Mesenteric fat pad (tissue), 1 donor: ENCODE measurements around the gene STK16. TPM values are rescaled to one million over a fixed set of nuclear protein-coding genes. Genes with fewer than 3 reads are reported as not detected.
"Not testable (repeated sequence)": the region's sequence is repeated elsewhere in the genome, so short reads cannot be mapped to it uniquely, and the experiment has no call there.

Experiments
- DNase-seq: peaks from one replicate; pipeline ENCODE4 v3.0.0-alpha.2; 2020; ENCODE audit warnings: low spot score
- total RNA-seq: library from RNA; stranded (reverse); fragmentation: NEBNext Ultra II Directional; extraction: Animal tissue kit (Norgen Biotek cat#: 25700); gene quantifications from one replicate; pipeline ENCODE4 v1.2.1, GENCODE V29; 2021
- donor health status: DM: yes; HTN: yes; CAD: no.

Gene STK16
- total RNA-seq, 1 donor from 2014 or later, result 16.1 TPM

DNA sequence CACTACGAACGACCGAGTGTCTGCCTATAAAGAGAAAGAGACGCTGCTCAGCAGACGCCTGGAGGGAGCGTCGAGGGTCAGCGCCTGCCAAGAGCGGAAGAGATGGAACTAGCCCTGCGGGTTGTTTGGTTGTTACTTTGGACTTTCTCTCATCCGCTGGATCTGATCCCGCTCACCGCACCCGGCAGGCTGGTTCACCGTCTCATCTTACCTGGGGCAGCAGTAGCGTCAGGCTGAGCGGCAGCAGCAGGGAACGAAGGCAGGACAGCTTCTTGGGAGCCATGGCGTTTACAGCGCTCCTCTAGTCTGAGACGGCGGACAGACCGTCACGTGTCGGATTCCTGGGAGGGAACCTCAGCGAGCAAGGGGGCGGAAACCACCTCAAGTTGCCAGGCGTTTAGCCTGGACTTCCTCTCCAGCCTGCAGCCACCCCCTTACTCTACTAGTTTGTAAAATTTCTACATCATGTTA, 2.0 kb upstream of the STK16 start:
- DNase-seq, result no peak

DNA sequence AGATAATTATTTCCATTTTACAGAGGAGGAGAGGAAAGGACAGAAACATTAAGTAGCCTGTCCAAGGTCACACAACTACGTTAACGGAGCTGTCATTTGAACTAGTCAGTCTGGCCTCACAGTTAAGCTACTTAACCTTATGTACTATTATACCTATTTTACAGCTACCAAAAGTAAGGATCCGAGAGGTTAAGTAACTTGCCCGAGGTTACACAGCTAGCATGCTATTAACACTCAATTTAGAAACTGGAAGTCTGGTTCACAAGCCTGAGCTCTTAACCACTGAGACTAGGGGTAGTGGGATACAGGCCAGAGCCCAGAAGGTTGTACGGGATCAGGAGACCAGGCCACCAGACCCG, 511 bp upstream of the STK16 start:
- no peak for DNase-seq

DNA sequence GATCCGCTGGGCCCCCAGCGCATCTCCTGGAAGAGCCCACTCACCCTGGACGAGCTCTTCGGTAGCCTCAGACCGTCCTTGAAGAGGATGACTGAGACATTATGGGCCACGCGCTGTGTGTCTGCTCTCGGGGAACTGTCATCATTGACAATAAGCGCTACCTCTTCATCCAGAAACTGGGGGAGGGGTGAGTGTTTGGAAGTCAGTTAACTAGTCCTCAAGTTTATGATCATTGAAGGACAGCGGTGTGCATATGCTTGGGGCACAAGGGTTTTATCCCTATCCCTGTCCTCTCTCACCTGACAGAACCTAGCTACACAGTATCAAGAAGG, 586 bp downstream of the STK16 start:
- DNase-seq, result no peak

- DNase-seq, result no peak
Measured at GRCh38 chr2:219246559-219246958, 1.3 kb downstream of the STK16 start.

DNA sequence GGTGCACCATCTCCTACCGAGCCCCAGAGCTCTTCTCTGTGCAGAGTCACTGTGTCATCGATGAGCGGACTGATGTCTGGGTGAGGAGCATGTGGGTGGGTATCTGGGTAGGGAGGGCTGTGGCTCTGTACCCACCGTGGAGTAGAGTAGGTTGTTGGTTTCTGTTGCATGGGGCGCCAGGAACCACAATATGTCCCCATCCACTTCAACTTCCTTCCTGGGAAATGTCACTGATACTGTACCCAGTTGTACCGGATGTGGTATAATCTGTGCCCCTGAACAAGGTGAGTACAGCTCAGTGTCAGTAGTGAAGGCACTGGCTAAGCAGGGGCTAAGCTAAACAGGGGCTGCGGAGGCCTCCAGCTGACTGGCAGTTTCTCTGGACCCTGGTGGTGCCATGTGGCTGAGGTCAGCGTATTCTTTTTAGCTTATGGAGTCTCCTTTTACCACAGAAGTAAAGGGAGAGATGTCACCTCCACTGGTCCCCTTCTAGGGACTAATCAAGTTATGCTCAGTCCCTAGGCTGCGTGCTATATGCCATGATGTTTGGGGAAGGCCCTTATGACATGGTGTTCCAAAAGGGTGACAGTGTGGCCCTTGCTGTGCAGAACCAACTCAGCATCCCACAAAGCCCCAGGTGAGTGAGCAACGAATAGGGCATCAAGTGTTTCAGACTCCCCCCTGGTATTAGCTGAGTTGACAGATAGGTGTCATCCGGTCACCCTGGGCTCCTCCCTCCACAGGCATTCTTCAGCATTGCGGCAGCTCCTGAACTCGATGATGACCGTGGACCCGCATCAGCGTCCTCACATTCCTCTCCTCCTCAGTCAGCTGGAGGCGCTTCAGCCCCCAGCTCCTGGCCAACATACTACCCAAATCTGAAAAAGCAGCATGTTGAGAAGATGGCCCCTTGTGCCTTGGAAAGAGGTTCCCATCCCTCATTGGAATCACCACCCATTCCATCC, 2.7 kb downstream of the STK16 start:
- DNase-seq, result no peak

- no peak for DNase-seq
Measured at GRCh38 chr2:219248845-219249202, 3.5 kb downstream of the STK16 start.

DNA sequence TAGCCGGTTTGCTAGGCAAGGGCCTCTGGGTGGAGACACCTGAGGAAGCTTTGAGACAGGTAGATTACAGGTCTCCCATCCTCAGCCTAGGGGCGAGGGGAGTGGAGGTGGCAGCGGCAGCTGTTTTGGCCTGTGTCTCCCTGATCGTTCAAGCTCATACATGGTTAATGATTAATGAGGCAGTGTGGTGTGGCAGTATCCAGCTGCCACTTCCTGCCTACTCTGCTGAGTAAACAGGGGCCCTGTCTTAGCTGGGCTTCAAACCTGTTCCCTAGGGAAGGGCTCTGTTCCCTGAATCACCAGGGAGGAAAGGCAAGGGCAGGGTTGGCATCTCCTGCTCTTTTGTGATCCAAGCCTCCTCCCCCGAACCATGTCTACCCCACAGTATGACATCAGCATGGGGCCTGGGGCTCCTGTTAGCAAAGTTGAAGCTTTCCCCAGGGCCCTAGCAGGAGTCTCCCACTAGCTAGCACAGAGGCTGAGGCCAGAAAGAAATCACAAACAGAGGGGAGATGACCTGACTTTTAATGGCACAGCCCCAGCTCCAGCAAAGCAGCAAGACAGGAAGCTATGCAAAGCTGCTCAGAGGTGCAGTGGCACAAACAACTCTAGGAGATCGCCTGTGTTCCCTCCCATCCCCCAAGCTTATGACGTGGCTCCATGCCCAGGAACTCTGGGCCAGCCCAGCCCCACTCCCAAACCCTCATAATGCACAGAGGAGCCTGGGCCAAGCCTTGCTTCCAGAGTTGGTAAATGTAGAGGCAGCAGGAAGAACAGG, 4.1 kb downstream of the STK16 start:
- DNase-seq, result no peak

DNA sequence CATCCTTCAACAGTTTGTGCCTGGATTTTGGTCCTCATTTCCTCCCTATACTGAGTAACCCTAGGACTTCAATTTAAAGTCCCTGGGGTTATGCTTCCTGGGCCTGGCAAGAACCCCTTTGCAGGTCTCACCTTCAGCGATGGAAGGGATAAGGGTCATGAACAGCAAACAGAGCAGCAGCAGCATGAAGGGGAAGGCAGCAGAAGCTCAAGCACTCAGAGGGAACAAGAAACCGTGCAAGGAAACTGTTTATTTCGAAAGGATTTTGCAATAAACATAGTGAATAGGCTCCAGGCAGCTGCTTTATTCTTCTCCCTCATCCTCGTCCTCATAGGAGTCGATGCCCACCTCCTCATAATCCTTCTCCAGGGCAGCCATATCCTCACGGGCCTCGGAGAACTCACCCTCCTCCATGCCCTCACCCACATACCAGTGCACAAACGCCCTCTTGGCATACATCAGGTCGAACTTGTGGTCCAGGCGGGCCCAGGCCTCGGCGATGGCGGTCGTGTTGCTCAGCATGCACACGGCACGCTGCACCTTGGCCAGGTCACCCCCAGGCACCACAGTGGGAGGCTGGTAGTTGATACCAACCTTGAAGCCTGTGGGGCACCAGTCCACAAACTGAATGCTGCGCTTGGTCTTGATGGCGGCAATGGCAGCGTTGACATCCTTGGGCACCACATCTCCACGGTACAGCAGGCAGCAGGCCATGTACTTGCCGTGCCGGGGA, 4.9 kb downstream of the STK16 start:
- no peak for DNase-seq

DNA sequence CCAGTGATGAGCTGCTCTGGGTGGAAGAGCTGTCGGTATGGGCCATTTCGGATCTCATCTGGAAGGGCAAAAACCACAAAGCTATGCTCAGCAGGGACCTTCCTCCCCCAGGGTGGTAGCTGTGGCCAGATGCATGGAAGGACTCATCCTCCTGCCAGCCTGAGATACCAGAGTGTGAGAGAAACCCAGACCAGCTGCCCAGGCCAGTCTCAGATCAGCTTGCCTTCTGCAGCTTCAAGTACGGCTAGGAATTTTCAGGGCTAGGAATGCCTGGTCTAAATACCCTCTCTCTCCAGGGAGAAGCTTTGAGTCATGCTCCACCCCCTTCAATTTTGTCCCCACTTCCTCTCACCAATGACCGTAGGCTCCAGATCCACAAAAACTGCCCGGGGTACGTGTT, 6.4 kb downstream of the STK16 start:
- no peak for DNase-seq

- DNase-seq, result no peak
Measured at GRCh38 chr2:219252084-219252483, 6.8 kb downstream of the STK16 start.

DNA sequence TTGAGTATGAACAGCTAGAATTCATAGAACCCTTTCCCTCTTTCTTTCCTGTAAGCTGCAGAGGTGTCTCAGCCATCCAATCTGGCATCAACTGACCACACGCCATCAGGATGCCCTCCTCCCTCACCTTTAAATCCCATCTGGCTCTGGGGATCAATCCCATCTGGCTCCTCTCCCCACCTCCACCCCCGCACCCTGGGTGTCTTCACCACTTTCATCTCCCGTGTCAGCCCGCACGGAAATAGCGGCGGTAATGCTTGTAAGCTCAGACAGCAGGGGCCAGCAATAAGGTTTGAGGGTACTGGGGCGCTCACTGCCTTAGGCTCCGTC, 7.3 kb downstream of the STK16 start:
- no peak for DNase-seq

GRCh38 chr2:219252900-219253752, 7.8 kb downstream of the STK16 start, which contains the start of gene TUBA4B:
Gene TUBA4B, plus strand, starts transcription at chr2:219253243. Its CDS starts 165 bp downstream, at chr2:219253408.
- no peak for DNase-seq

- peak; percentile 95 for DNase-seq
Measured at GRCh38 chr2:219253753-219254589, 8.7 kb downstream of the STK16 start, which contains the start of gene TUBA4A. Gene TUBA4A, minus strand, starts transcription at chr2:219253918. Its CDS starts 60 bp downstream, at chr2:219253858.

DNA sequence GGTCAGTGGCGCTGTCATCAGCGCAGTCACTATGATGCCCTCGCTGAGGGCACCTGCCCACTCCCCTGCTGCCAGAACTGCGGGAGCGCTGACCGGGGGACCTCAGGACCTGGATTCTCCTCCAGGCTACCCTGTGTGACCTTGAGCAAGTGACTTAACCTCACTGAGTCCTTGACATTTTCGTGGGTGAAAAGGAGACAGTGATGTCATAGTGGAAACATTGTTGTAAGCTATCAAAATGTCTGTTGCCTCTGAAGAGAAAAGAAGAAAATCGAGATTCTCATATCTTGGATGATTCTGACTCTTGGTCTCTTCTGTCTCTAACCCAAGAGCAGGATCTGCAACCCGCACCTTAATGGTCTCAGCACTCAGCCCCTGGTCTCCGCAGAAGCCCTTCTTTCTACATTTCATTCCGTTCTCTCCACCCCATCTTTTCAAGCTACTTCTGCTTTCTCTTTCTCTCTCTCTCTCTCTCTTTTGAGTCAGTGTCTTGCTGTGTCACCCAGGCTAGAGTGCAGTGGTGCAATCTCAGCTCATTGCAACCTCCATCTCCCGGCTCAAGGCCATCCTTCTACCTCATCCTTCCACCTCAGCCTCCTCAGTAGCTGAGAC, 9.4 kb downstream of the STK16 start:
- DNase-seq, result no peak

DNA sequence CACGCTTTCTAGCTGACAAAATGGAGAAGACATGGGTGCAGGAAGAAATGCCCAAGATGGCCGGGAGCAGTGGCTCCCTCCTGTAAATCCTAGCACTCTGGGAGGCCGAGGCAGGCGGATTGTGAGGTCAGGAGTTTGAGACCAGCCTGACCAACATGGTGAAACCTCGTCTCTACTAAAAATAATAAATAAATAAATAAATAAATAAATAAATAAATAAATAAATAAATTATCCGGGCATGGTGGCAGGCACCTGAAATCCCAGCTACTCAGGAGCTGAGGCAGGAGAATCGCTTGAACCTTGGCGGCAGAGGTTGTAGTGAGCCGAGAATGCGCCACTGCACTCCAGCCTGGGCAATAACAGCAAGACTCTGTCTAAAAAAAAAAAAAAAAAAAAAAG, 13.7 kb downstream of the STK16 start:
- not testable (repeated sequence) for DNase-seq

GRCh38 chr2:219261024-219261855, 16.0 kb downstream of the STK16 start:
- DNase-seq, result no peak

DNA sequence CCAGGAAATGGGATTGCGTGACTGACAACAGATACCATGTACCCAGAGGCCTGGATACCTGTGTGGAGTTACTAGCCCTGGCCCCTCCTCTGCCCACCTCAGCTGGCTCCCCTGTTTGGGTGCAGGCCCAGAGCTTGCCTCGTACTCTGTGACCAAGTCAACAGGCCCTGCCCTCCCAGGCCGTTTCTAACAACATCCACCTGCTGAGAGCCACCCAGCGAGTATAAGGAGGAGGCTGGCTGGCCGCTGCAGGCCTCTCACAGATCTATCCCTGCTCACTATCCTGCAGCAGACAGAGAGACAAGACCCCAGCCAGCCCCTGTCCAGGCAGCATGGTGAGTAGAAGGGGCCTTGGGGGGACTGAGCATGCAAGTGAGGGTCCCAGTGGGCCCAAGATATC, 21.0 kb downstream of the STK16 start:
- no peak for DNase-seq

DNA sequence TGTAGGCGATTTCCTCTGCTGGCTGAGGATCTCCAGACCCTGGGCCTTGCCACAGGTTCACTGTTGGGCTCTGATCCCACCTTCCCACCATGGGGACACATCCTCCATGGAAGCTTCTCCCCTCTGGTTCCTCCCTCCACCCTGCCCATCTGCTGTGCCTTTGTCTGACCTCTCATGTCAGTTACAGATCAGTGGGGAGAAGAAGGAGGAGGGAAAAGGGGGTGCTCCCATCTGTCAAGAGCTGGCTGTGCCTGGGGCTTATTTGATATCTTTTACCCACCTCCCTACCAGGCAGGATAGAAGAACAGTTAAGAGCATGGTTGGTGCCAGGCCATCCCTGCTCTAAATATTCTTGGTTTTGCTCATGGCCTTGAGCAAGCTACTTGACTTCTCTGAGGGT, 21.6 kb downstream of the STK16 start:
- DNase-seq, result no peak
